ENCODE measurements around the gene TOPORS.

Gene TOPORS

DNA sequence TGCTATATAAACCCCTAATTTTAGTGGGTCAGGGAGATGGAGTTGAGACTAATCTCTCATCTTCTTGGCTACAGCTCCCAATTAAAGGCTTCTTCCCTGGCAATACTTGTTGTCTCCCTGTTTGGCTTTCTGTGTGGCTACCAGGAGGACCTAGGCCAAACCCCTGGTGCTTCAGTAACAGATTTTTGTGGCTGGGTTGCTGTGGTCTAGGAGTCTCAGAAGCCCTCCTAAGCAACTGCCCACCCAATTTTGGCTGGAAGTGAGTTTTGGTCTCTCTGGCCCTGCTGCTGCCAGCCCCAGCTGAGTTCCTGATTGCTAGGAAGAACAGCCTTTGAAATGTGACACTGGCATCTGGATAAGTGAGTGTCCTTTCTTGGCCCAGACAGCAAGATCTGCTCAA, 36.1 kb downstream of the TOPORS start:
- no peak for FAIRE-seq
- no peak for DNase-seq (ENCODE audit: insufficient read length, low spot score)

- FAIRE-seq: no peak
- no peak for DNase-seq (ENCODE audit: insufficient read length, low spot score)
These were observed 43.7 kb downstream of the TOPORS start for GRCh38 chr9:32508728-32509127.

GRCh38 chr9:32503008-32503407, 49.4 kb downstream of the TOPORS start:
- DNase-seq (ENCODE audit: insufficient read length, low spot score) (no peak), FAIRE-seq (no peak)

GRCh38 chr9:32502464-32502863, 49.9 kb downstream of the TOPORS start:
- FAIRE-seq (no peak), DNase-seq (ENCODE audit: insufficient read length, low spot score) (no peak)

GRCh38 chr9:32501868-32502267, 50.5 kb downstream of the TOPORS start:
- no peak for FAIRE-seq
- no peak for DNase-seq (ENCODE audit: insufficient read length, low spot score)

DNA sequence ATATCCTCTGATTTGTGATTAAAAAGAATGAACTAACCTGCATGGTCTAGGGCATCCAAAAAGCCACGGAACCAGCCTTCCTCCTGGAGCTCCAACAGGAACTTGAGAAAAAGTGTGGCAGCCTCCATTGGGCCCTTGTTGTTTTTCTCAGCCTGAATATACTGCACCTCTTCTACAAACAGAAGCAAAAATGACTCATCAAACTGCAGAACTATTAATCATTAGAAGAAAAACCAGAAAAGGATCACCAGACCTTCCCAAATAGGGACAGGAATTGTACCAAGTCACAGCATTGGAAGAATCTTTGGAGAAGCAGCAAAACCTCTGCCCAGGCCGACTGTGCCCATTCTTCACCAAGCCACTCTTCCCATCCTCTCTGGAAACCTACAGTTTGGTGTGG, 51.6 kb downstream of the TOPORS start:
- FAIRE-seq (no peak), DNase-seq (ENCODE audit: insufficient read length, low spot score) (no peak)

- FAIRE-seq: no peak
- DNase-seq (ENCODE audit: insufficient read length, low spot score): no peak
These were observed 54.5 kb downstream of the TOPORS start for GRCh38 chr9:32497921-32498320.

- FAIRE-seq: no peak
- DNase-seq (ENCODE audit: insufficient read length, low spot score): no peak
These were observed 61.8 kb downstream of the TOPORS start for GRCh38 chr9:32490601-32491000.
